KOPT-K1 (cell line): ENCODE data around the gene GSN.

Source experiments
- H3K27ac ChIP-seq: fragments of 200-600 bp; sonication (generic); 2 replicates; pipeline ENCODE4 v1.5.1; 2016; ENCODE audit warnings: antibody characterized with exemption, mild to moderate bottlenecking, low read depth, low read length; ENCODE audit not compliant: poor library complexity, severe bottlenecking
- H3K36me3 ChIP-seq: fragments of 200-600 bp; sonication (generic); 2 replicates; pipeline ENCODE4 v1.5.1; 2017; ENCODE audit warnings: antibody characterized with exemption, mild to moderate bottlenecking, low read length, moderate library complexity; ENCODE audit not compliant: insufficient read depth
- H3K9me3 ChIP-seq: fragments of 200-600 bp; sonication (generic); 2 replicates; pipeline ENCODE4 v1.5.1; 2017; ENCODE audit warnings: antibody characterized with exemption, low read length, mild to moderate bottlenecking; ENCODE audit not compliant: insufficient read depth, poor library complexity, severe bottlenecking

The GSN gene

DNA sequence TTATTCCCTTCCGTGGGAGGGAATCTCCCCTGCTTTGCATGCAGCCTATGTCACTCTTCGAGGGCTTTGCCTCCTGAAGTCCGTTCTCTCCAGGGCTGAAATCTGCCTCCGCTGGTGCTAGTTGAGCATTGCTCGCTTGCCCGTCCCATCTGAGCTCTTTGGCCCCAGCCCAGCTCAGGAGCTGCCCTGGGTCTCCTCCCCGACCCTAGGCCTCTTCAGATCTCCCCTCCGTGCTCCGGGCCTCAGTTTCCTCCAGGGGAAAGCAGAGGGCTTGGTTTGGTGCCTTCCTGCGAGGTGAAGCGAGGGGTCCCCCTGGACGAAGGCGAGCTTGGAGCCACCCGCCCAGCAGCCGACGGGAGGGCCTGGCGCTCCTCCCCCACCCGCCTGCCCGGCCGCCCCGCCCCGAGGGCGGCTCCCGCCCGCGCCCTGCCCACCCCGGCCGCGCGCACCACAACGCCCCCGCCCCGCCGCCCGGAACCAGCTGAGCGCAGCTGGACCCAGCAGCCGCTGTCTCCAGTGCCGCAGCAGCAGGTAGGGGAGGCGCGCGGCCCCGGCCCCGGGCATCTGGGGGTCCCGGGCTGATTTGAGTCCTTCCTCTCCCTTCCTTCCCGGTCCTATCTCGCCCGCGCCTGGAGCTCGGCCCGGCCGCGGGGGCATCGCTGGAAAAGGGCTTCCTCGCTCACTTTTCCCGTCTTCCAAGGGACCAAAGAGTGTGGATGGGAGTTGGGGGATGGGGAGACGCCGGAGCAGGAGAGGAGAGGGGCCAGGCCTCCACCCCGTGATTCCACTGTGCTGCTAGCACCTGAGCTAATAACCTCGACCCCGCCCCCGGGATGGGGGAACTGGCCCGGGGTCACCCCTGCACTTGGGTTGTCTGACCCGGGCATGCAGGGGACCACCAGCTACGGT, at the start of gene GSN:
GSN (plus strand) TSS at position 474 of the 909 bp plus-strand sequence. CDS start 33,810 bp downstream, outside the sequence.
- no peaks in the 10 kb centered on the region for H3K9me3 ChIP-seq
- H3K36me3 ChIP-seq: no peaks in the 10 kb centered on the region
- H3K27ac ChIP-seq: no peak within 1 kb of the TSS

DNA sequence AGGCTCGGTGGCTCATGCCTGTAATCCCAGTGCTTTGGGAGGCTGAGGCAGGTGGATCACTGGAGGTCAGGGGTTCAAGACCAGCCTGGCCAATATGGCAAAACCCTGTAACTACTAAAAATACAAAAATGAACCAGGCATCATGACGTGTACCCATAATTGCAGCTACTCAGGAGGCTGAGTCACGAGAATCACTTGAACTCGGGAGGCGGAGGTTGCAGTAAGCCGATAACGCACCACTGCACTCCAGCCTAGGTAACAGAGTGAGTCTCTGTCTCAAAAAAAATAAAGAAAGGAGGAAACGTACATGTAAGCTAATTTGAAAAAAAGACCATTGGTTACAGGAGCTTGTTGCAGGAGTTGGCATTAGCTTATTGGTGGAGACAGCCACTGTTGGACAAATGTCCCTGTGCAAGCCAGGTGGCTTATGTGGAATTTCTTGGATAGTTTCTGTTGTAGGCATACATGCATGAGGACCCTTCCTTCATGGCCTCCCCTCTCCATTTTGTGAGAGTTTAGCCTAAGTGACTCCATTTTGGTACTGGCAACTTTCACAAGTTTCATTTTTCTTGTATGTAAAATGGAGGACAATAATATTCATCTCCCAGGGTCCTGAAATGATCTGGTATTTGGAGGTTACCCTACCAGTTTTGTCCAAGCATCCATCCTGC, 49.5 kb upstream of the GSN start:
- no peak overlapping the region for H3K27ac ChIP-seq
- H3K9me3 ChIP-seq: no peaks in the 10 kb centered on the region
- H3K36me3 ChIP-seq: no peaks in the 10 kb centered on the region

DNA sequence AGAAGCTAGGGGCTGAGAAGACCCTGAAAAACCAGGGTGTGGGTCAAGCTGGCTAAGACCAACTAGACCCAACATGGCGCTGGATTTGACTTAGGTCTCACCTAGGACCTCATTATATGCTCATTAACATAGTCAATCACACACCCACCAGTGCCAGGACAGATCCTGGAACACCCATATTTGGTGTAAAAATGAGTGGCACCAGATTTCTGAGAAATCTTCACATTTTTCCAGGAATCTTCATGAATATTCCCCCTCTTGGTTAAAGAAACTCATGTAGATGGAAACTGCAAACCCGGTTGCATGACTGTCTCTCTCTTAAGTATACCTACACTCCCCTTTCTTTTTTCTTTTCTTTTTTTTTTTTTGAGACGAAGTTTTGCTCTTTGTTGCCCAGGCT, 48.4 kb upstream of the GSN start:
- Histone ChIP-seq H3K27ac (no peak overlapping the region), H3K36me3 (no peaks in the 10 kb centered on the region), H3K9me3 (no peaks in the 10 kb centered on the region)

DNA sequence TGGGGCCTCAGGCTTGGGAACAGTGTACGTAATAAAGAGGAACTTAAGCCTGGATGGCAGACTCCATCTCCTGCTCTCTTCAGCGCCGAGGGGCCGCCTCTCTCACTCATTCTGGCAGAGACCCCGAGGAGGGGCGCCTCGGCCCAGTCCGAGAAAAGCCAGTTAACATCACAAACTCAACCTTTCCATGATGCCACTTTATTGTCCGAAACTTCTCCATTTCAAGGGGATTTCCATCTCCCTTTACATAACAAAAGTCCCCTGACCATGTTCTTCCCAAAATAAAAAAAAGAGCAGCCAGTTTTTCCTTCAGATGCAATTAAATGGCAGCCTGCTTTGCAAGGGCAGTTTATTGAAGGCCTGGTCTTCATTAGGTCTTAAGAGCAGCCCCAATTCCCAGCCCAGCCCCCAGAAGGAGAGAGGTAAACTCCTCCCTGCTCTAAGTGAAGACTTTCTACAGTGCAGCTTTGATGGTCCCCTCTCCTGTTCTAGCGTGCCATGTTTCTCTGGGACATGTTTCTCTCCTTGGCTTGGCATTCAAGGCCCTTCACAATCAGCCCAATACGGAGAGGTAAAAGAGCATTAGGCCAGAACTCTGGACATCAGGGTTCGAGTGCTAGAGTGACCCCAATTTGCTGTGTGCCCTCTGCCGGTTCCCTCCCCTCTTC, 46.8 kb upstream of the GSN start:
- no peak overlapping the region for H3K27ac ChIP-seq
- no peaks in the 10 kb centered on the region for H3K36me3 ChIP-seq
- H3K9me3 ChIP-seq: no peaks in the 10 kb centered on the region

DNA sequence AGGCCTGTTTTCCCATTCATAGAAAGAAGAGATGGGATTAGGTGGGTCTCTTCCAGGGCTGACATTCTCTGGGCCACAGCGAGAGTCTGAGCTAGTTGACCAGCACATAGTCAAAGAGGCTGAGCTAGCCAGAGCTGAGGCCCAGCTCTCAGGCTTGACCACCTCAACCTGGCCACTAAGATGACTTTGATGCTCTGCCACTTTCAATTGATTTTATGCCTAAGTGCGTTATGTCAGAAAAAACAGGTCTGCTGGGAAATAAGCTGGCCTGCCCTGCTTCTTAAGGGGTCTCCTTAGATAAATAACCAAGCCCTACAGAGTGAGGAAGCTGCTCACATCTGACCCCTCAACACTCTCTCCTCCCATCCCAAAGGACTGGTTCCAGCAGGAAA, 46.3 kb upstream of the GSN start:
- Histone ChIP-seq H3K36me3 (no peaks in the 10 kb centered on the region), H3K9me3 (no peaks in the 10 kb centered on the region), H3K27ac (no peak overlapping the region)

DNA sequence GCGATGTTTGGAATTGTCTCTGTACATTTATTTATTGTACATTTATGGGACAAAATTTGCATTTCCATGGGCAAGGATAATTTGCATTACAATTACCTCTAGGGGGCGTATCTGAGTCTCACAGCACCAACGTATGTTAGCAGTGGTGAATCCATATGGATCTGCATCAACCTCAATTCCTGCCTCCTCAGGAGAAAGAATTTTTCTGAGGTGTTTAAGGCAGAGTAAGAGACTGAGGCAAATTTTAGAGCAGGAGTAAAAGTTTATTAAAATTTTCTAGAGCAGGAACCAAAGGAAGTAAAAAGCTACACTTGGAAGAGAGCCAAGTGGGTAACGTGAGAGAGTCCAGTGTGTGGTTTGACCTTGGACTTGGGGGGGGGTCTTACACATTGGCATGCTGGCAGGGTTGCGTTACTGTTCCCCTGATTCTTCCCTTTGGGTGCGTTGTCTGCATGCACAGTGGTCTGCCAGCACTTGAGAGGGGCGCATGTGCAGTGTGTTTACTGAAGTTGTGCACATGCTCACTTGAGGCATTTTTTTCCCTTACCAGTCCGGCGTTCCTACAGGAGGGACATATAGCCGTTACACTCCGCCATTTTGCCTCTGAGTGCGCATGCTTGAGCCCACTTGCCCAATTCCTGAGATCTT, 45.3 kb upstream of the GSN start:
- Histone ChIP-seq H3K9me3 (no peaks in the 10 kb centered on the region), H3K27ac (no peak overlapping the region), H3K36me3 (no peaks in the 10 kb centered on the region)

DNA sequence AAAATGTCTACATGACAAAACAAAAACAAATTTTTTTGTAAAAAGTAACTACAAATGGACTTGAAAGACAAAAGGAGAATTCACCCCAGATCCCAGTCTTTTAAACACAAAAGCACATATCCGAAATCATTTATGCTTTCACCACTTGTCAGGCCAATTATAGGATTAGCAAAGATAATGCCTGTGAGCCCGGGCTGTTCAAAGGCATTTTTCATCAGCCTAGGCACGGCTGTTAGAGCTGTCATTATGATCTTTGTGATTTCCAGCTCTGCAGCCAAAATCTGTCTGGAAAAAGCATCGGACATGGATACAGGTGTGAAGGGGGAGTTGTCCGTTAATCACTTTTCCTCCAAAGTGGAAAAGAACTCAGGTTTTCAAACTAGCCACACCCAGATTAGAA, 42.7 kb upstream of the GSN start:
- no peaks in the 10 kb centered on the region for H3K9me3 ChIP-seq
- no peak overlapping the region for H3K27ac ChIP-seq
- H3K36me3 ChIP-seq: no peaks in the 10 kb centered on the region

DNA sequence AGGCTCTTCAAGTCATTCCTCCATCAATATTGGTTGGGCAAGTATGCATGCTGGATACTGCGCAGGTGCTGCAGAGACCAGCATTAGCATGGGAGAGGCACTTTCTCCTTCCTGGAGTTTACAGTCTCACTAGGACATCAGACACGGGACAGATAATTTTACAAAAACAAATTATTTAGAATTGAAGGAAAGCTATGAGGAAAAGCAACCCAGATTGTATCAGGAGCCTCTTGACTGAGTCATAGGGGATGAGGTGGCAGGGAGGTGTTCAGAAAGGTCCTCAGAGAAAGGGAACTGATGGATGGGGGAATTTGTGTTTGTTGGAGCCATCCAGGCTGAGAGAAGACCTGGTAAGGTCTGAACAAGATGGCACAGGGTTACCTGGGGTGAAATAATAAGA, 41.8 kb upstream of the GSN start:
- no peak overlapping the region for H3K27ac ChIP-seq
- no peaks in the 10 kb centered on the region for H3K36me3 ChIP-seq
- no peaks in the 10 kb centered on the region for H3K9me3 ChIP-seq

DNA sequence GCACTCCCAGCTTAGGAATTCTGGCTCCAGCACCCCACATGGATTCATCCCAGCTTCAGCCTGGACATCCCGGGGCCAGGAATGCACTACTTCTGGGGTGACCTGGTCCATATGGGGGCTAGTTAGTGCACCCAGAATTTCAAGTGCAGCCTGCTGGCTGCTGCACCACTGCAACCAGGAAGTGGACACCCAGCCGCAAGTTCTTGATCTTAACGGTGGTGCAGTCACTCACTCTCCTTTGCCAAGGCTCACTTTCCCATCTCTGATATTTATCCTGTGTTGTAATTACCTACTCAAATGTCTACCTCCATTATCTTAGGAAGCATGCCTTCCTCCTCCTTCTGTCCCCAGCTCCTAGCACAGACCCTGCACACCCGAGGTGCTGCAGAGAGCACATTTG, 40.1 kb upstream of the GSN start:
- H3K27ac ChIP-seq: no peak overlapping the region
- no peaks in the 10 kb centered on the region for H3K36me3 ChIP-seq
- no peaks in the 10 kb centered on the region for H3K9me3 ChIP-seq

DNA sequence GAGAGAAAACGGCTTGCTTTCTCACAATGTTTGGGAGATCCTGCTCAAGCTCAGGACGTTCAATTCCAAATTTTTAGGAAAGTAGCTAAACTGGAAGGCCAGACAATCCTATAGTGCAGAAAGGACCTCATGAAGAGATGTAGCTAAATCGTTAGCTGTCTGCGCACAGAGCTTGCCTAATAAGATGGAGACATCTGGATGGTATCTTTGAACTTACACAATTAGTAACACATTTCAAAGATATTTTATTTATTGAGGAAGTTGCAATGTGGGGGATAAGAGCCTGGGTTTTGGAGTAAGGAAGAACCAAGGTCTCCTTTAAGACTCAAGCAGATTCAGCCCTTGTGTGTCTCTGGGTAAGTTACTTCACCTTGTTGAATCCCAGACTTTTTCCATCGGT, 37.7 kb upstream of the GSN start:
- Histone ChIP-seq H3K27ac (no peak overlapping the region), H3K9me3 (no peaks in the 10 kb centered on the region)

DNA sequence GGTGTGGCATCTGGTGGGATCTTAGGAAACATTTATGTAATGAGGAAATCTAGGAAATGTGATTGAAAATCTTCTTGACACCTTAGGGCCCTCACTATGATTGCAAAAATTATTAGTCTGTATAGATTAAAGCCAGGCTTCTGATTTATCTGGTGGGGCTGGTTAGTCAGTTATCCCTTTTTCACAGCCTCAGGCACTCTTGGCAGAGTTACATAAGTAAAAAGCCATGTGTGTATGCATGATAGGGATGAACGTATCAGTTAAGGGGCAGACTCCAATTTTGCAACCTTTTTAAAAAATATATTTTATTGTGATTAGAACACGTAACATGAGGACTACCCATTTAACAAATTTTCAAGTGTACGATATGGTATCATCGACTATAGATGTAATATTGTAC, 35.7 kb upstream of the GSN start:
- no peaks in the 10 kb centered on the region for H3K9me3 ChIP-seq
- H3K27ac ChIP-seq: no peak overlapping the region
- H3K36me3 ChIP-seq: no peaks in the 10 kb centered on the region

More for the DNA sequence above, 37.7 kb upstream of the GSN start:
- no peaks in the 10 kb centered on the region for H3K36me3 ChIP-seq

DNA sequence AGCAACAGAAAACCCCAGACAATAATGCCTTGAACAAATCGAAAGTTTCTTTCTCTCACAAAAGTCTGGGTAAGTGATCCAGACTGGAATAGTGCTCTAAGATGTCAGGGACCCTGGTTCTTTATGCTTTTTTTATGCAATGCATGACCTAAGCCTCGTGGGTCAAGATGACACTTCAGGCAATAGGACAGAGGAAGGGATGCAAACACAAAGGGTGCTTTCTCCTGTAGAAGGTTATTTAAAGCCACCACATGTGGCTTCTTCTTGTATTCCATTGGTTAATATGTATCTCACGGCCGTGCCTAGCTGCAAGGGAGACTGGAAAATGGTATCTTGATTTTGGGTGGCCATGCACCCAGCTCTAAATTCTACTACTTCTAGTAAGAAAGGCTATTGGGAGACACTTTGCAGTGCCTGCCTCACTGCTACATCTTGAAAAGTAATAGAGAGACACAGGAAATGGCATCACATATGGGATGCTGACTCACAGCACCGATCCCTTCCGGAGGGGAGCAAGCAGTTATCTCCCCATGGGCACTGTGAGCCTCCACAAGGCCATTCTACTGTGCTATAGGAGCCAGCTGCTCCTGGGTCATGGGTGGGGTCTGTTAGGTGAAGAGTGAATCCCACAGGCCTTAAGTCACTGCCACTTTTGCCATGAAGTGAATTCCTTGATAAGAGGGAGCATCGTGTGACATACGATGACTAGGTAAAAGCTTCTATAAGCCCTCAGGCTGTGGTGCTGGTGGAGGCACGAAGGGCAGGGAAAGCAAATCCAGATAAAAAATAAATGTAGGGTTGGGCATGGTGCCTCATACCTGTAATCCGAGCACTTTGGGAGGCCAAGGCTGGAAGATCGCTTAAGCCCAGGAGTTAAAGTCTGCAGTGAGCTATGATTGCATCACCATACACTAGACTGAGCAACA, 33.8 kb upstream of the GSN start:
- Histone ChIP-seq H3K27ac (no peak overlapping the region), H3K36me3 (no peaks in the 10 kb centered on the region), H3K9me3 (no peaks in the 10 kb centered on the region)

DNA sequence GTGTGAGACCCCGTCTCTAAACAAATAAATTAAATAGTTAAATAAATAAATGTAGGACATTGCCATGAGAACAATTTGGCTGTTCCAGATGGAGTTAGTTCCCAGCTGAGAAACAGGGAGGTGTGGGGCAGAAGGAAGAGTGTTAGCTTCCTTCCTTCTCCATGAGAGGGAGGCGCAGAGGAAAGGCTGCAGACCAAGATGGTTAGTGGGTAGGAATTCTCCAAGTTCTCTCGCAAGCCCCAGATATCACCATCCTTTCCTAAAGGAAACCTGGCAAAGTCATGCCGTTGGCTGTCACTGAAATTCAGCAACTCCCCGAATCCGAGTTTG, 33.2 kb upstream of the GSN start:
- Histone ChIP-seq H3K9me3 (no peaks in the 10 kb centered on the region), H3K27ac (no peak overlapping the region)

DNA sequence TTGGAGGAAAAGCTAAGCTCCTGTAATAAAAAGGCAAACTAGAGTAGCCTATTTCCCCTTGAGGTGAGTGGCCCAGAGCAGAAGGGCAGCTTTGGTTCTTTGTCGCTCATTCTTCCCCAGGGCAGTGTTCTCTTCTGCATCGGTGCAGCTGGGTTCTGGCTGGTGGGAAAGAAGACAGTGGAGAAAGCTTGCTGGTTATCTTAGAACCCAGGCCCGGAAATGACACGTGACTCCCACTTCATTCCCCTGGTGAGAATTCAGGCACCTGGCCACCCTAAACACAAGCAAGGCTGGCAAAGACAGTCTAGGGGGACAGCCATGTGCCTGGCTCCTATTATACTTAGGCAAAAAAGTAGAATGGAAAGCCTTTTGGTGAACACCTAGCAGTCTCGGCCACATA, 32.5 kb upstream of the GSN start:
- no peaks in the 10 kb centered on the region for H3K36me3 ChIP-seq
- no peaks in the 10 kb centered on the region for H3K9me3 ChIP-seq
- no peak overlapping the region for H3K27ac ChIP-seq

More for the DNA sequence above, 33.2 kb upstream of the GSN start:
- H3K36me3 ChIP-seq: no peaks in the 10 kb centered on the region
